ENCODE measurements around the gene MAL. TPM values are rescaled to one million over a fixed set of nuclear protein-coding genes. Genes with fewer than 3 reads are reported as not detected.

MAL gene
- total and polyA plus RNA-seq, 2 of the 4 experiments (the other 2 are of a cell fraction), result not detected

DNA sequence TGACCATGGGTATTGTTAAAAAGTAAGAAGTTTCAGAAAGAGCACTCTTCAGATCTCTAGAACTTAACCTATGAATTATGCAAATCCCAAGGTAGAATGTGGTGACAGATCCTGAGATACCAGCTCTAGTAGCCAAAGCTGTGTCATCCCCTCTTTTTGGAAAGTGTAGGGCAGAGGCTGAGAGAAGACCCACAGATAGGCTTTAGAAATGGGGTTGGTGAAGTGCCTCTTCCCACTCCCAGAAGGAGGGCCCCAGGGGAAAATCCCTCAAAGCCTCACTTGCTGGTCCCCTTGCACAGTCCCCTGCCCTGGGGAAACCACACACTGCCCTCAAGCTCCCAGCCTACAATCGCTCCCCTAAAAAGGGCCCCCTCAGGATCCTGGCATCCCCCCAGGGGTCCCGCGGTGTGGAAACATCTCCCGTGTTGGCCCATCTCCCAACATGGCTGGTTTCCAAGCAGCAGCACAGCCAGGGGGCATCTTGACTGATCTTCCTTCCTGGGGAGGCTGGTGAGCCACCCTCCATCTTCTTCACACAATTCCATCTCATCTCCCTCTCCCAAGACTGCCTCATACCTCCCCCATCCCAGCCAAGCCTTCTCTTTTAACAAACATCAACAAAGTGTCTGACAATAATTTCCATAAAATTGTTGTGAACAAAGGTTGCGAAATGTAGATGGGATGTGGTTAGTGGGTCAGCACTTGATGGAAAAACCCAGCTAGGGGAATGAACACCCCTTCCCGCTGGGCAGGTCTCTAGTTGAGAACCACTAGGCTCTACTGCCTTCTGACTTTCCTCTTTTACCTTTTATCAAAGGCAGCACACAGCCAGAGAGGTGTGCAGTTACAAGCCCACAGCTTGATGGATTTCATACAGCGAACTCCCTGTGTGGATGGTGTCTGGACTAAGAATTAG, 25.1 kb downstream of the MAL start:
- in situ Hi-C loops (cut with MboI; ENCODE audit: low sequenced_read_pairs) (no loop called here), intact Hi-C loops (cut with micrococcal nuclease) (no loop called here), dilution Hi-C loops (cut with HindIII; ENCODE audit: low sequenced_read_pairs, unreplicated experiment) (no loop called here)
- DNase-seq (no peak), ATAC-seq (ENCODE audit: low read depth) (no peak)
- no peak overlapping the region for H2AK9ac ChIP-seq (replicated peaks; ENCODE audit: low read depth, low read length, poor library complexity)
- H3K4me2 ChIP-seq (ENCODE audit: low read depth, low read length), result no peak overlapping the region
- no peak overlapping the region for H3K9ac ChIP-seq (ENCODE audit: low read depth, low read length)
- no peak overlapping the region for H3K27ac ChIP-seq (ENCODE audit: insufficient read depth, low read length)
- no peak overlapping the region for H2BK20ac ChIP-seq (ENCODE audit: low read depth, low read length)
- H3K56ac ChIP-seq (ENCODE audit: extremely low read depth, insufficient read depth, low read length), result no peak overlapping the region
- H3K27me3 ChIP-seq (ENCODE audit: control insufficient read depth, insufficient read depth, low read length), result peaks cover 35% of the 10 kb centered on the region; the same call in 1 of the 2 replicates
- H4K20me1 ChIP-seq (ENCODE audit: insufficient read depth, low read length), result no peaks in the 10 kb centered on the region
- no peak overlapping the region for H2BK120ac ChIP-seq (ENCODE audit: low read depth, low read length)
- WGBS, 2 experiments (ENCODE audit: extremely low coverage in 2 of 2, insufficient read length in 1 of 2), result 6% methylated on average over 3 of the region's 7 CpGs; no CpG with 5 or more reads in 1 of the 2 experiments
- no peak overlapping the region for H2AK5ac ChIP-seq (ENCODE audit: low read depth, low read length)
- H4K5ac ChIP-seq (ENCODE audit: low read depth, low read length), result no peak overlapping the region
- no peak overlapping the region for H2BK5ac ChIP-seq (ENCODE audit: low read depth, low read length, poor library complexity, severe bottlenecking)
- H4K8ac ChIP-seq (ENCODE audit: low read depth in 2 of 2, low read length in 2 of 2), result no peak overlapping the region
- CTCF ChIA-PET, result no interaction called here
- peaks cover 1% of the 10 kb centered on the region; the same call in 1 of the 2 replicates for H3K4me1 ChIP-seq (ENCODE audit: control insufficient read depth, insufficient read depth, low read length)
- H3K14ac ChIP-seq (replicated peaks; ENCODE audit: low read depth, low read length), result no peak overlapping the region
- no peak overlapping the region for H2AFZ ChIP-seq (replicated peaks; ENCODE audit: low read length, poor library complexity)
- BruUV-seq (replicated peaks), result no TSS peak
- no peaks in the 10 kb centered on the region for H3K9me1 ChIP-seq (ENCODE audit: insufficient read depth, low read length)
- POLR2A ChIA-PET (ENCODE audit: unreplicated experiment), result no interaction called here
- H3K4ac ChIP-seq (ENCODE audit: low read depth, low read length), result no peak overlapping the region
- H4K91ac ChIP-seq (ENCODE audit: insufficient read depth, low read depth, low read length), result no peak overlapping the region
- no peak overlapping the region for H3K18ac ChIP-seq (ENCODE audit: low read depth, low read length)
- H3K79me1 ChIP-seq (ENCODE audit: low read depth in 1 of 2, low read length in 2 of 2), result no peaks in the 10 kb centered on the region
- H3K9me3 ChIP-seq (ENCODE audit: control insufficient read depth, insufficient read depth, low read length), result no peaks in the 10 kb centered on the region
- no peak overlapping the region for H3K4me3 ChIP-seq (ENCODE audit: insufficient read depth, low read depth, low read length)
- no peak overlapping the region for H2BK15ac ChIP-seq (ENCODE audit: low read depth, low read length)
- H3K36me3 ChIP-seq (ENCODE audit: control insufficient read depth, insufficient read depth, low read length), result no peaks in the 10 kb centered on the region
- no peak overlapping the region for H3K23ac ChIP-seq (ENCODE audit: low read depth, low read length)
- TF ChIP-seq MAFK (IDR thresholded peaks at IDR 0.05; ENCODE audit: low read depth, low read length) (no peak), MAZ (IDR thresholded peaks at IDR 0.05; ENCODE audit: borderline replicate concordance, low read depth, low read length) (no peak), RFX5 (IDR thresholded peaks at IDR 0.05; ENCODE audit: low read depth, low read length) (no peak), RCOR1 (IDR thresholded peaks at IDR 0.05; ENCODE audit: insufficient replicate concordance, low read length) (no peak), NFE2L2 (IDR thresholded peaks at IDR 0.05; ENCODE audit: low read depth, low read length) (no peak), CEBPB (IDR thresholded peaks at IDR 0.05; ENCODE audit: low read depth, low read length) (peak; percentile 28; the same call in 1 of the 2 replicates)
- TF ChIP-seq, protein P1, sequence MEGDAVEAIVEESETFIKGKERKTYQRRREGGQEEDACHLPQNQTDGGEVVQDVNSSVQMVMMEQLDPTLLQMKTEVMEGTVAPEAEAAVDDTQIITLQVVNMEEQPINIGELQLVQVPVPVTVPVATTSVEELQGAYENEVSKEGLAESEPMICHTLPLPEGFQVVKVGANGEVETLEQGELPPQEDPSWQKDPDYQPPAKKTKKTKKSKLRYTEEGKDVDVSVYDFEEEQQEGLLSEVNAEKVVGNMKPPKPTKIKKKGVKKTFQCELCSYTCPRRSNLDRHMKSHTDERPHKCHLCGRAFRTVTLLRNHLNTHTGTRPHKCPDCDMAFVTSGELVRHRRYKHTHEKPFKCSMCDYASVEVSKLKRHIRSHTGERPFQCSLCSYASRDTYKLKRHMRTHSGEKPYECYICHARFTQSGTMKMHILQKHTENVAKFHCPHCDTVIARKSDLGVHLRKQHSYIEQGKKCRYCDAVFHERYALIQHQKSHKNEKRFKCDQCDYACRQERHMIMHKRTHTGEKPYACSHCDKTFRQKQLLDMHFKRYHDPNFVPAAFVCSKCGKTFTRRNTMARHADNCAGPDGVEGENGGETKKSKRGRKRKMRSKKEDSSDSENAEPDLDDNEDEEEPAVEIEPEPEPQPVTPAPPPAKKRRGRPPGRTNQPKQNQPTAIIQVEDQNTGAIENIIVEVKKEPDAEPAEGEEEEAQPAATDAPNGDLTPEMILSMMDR (conservative IDR thresholded peaks at IDR 0.05; ENCODE audit: low read depth, low read length), result no peak
- TF ChIP-seq, protein P2, sequence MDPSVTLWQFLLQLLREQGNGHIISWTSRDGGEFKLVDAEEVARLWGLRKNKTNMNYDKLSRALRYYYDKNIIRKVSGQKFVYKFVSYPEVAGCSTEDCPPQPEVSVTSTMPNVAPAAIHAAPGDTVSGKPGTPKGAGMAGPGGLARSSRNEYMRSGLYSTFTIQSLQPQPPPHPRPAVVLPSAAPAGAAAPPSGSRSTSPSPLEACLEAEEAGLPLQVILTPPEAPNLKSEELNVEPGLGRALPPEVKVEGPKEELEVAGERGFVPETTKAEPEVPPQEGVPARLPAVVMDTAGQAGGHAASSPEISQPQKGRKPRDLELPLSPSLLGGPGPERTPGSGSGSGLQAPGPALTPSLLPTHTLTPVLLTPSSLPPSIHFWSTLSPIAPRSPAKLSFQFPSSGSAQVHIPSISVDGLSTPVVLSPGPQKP (IDR thresholded peaks at IDR 0.05; ENCODE audit: borderline replicate concordance, low read depth, low read length), result no peak

Data from IMR-90 (cell line).